Cerebellar cortex (tissue), 1 donor: ENCODE data around the gene CX3CL1.
A peak's percentile ranks its signal among the peaks of the same experiment; 100 is the strongest.
"Not testable (repeated sequence)": the region's sequence is repeated elsewhere in the genome, so short reads cannot be mapped to it uniquely, and the experiment has no call there.

Experiments
- DNase-seq: peaks from one replicate; pipeline ENCODE4 v3.0.0-alpha.2; 2015; ENCODE audit warnings: low spot score

CX3CL1 gene

DNA sequence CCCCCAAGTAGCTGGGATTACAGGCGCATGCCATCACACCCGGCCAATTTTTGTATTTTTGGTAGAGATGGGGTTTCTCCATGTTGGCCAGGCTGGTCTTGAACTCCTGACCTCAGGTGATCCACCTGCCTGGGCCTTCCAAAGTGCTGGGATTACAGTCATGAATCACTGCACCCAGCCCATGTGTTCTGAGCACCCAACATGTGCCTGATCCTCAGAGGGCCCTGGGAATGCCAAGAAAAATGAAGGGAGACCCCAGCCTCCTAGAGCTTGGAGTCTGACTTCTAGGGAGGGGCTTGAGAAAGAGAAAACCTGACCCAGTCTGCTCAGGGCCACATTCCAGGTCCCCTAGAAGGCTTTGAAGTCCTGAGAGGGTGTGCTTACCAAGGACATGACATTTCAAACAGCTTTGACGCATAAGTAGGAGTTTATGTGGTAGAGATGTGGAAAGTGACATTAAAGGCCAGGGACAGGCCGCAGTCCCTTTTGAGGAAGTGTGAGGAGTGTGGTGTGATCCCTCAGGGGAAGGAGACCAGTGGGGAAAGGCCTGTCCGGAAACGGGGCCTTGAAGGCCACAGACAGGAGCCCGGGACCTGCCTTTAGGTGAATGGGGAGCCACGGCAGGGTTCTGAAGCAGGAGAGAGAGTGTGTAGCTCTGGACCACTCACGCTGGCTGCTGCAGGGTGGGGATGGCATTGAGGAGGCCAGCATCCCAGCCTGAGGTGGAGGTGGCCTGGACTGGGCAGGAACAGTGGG is 14.8 kb upstream of the CX3CL1 start:
- no peak for DNase-seq

DNA sequence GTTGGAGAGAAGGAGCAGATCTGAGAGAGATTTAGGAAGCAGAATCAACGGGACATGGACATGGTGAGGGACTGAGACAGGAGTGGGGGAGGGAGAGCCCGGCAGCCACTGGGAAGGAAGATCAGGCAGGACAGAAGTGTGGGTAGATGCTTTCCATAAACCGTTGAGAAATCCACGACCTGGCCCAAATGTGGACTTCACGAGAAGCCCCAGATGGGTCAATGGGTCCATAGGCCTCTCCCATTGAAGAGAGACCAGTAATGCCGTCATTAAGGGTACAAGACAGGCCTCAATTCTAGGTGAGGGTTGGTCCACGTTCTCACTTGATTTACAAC is 14.2 kb upstream of the CX3CL1 start:
- no peak for DNase-seq

DNA sequence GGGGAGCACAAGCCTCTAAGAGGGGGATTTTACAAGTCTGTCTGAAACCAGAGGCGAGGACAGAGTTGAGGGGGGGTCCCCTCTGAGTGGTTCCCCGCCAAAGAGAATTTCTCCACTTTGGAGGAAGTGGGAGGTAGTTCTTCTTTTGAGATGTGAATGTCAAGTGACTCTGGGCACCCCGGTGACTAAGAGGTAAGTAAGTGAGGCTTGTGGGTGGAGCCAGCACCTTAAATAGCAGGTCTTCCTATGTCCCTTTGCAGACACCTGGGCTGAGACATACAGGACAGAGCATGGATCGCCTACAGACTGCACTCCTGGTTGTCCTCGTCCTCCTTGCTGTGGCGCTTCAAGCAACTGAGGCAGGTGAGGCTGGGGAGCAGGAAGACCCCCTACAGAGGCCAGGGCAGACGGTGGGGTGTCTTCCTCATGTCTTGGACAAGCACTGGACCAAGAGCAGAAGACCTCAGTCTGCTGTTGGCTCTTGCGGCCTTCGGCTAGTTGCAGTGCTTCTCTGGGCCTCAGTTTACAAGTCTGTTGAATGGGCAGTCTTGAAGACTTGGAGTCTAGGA is 13.7 kb upstream of the CX3CL1 start, which contains the start of gene CCL22:
TSS of gene CCL22 (plus strand) at position 257 of the 569 bp plus-strand sequence. CDS start at position 291, 34 bp downstream.
- DNase-seq, result no peak

DNA sequence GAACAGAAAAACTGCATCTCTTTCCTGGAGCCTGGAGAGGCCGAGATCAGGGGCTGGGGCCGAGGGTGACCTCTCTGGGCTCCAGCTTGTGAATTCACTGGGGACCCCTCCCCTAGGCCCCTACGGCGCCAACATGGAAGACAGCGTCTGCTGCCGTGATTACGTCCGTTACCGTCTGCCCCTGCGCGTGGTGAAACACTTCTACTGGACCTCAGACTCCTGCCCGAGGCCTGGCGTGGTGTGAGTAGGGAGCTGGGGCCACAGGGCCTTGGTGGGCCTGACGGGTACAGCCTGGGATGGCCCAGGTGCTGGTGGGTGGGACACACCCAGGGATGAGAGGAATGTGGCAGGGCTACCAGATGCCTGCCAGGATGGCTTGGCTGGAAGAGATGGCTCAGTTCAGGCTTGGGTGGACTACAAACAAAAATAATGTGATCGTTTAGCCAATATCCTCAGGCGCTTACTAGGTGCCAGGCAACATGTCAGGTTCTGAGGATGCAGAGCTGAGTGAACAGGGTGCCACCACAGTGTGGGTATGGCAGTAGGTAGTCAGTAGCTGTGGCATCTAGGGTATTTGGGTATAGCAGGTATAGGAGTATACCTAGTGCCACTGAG is 11.9 kb upstream of the CX3CL1 start:
- DNase-seq, result no peak

DNA sequence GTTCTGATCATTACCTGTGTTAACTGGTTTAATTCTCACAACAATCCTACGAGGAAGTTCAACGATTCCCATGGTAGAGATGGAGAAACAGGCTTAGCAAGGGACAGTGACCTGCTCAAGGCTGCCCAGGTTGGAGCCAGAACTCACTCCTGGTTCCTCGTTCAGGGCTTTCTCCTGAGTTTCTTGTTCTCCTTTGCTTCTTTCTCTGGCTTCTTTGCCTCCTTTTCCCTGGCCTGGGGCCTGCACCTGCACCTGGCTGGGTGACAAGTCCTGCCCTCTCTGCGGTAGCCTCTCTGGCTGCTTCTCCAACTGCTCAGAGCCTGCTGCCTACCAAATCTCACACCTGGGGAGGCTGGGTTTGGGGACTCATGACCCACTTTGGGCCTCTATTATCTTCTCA is 10.9 kb upstream of the CX3CL1 start:
- no peak for DNase-seq

DNA sequence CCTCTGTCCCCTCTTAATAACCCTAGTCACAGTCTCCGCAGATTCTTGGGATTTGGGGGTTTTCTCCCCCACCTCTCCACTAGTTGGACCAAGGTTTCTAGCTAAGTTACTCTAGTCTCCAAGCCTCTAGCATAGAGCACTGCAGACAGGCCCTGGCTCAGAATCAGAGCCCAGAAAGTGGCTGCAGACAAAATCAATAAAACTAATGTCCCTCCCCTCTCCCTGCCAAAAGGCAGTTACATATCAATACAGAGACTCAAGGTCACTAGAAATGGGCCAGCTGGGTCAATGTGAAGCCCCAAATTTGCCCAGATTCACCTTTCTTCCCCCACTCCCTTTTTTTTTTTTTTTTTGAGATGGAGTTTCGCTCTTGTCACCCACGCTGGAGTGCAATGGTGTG is 8.1 kb upstream of the CX3CL1 start:
- DNase-seq, result no peak

DNA sequence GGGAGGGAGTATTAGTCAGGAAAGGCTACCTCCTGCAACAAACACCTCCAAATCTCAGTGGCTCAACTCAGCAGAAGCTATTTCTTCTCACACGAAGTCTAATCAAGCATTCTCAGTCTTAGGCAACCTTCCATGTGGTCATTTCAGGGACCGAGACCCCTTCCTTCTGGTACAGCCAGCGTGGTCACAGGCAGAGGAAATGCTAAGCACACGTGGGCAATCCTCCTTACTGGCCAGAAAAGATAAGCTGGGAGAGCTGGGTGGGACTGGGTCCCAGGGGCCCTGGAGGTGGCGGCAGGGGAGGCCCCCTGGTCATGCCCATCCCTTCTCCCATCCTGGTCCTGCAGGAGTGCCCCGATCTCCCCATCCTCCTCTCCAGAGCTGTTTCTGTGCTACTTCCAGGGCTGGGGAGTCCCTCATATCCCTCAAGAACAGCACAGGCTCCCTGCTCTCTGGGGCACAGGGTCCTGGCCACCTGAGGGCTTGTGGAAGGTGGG is 5.7 kb upstream of the CX3CL1 start:
- no peak for DNase-seq

DNA sequence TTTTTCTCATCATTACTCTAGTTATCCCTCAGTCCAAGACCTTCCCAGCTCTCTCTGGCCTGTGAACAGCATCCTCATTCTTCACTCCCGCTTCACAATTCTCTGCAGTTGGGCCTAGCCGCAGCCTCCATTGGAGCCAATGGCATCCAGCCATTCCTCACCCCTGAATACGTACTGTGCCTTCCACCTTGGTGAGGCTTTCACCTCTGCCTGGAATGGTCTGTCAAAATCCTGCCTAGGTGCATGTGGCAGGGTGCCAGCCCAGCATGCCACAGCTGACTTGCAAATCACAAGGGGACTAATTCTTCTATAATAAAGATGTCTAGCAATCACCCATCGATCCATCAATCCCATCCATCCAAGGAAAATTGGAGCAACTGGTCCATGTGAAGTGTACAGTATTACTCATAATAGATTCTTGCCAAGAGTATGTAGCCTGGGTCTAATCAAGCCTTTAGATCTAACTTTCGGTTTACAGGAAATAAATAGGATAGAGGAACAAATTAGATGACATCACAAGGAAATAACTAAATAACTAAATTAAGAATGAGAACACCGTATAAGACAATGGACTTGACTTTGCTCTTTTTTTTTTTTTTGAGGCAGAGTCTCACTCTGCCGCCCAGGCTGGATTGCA is 5.1 kb upstream of the CX3CL1 start:
- no peak for DNase-seq

DNA sequence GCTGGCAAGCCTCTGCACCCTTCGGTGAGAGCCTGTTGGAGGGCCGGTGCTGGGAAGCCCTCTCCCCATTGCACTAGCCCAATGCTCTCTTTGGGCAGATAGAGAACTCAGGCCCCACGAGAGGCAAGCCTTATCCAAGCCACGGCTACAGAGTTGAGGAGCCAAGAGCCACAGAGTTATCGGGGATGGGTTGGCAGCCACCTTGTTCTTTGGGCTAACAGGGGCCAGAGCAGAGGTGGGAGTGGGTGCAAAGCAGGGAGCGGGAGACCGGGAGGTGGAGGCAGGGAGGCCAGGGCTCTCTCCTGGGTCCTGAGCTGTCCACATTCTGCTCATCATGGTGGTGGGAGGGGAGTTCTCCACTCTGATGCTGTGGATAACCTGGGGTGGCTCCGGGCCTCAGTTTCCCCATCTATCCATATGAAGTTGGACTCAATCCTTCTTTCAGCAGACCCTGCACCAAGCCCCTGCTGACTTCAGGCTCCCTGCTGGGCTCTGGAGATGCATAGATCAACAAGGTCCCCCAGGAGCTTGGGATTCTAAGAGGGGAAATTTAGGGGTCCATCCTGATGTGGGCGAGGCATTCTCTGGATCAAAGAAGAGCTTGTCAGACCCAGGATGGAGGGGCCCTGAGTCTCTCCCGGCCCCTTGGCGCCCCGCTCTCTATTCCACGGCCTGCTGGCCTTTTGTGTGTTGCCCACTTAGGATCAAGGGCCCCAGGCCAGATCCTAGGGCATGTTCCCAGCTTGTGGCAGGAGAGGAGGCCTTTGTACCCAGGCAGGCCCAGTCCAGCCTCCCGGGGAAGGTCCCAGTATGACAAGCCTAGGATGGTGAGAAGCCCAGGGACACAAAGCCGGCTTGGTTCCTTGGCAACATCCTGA is 557 bp upstream of the CX3CL1 start:
- DNase-seq, result no peak

DNA sequence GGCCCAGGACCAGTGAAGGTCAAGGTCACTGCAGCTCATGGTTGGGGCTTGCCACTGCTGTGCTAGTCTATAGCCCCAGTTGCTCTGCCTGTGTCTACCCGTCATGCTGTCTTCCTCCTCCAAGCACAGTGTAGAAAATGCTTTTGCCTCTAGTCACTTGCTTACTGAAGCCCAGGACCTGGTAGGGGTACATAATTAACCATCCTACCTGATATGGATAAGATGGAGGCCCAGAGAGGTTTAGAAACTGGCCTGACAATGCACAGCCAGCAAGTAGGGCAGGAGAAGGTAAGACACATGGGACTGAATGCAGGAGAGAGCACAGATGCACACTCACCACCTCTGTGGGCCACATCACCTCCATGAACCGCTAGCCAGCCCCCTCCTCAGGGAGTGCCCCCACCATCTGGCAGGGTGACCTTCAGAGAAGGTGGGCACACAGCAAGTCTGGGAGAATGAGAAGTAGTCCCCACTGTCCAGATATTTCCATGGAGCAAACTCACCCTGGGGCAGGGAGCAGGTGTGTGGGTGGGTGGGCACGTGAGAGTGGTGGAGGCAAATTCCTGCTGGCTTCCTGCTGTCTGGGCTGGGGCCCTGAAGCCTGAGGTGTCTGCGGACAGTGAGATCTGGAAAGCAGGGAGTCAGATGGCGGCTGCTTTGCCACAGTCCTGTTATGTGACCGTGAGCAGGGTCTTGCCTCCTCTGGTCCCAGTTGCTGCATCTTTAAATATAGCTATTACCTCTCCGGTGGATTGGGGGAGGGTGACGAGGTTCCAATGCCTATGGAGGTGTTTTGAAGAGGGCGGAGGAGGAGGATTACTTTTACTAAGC is 1.0 kb downstream of the CX3CL1 start:
- no peak for DNase-seq

DNA sequence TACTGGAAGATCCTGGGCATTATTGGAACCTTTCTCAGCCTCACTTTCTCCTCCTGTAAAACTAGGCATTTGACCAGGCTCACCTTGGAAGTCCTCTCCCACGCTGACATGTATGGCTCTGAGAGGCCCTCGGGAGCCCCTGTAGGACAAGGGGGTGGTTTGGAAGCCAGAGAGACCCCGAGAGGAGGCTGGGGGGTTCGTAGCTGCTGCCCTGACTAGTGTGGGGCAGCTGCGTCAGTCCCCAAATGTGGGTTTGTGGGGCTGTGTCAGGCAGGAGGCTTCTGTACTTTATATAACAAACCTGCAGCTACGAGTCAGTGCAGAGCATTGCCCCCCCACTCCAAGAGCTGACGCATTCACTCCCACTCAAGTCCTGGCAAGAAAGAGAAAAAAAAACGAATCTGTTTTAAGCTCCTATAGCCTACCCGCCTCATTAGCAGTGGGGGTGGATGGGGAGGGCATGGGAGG is 1.8 kb downstream of the CX3CL1 start:
- peak; percentile 17 for DNase-seq

DNA sequence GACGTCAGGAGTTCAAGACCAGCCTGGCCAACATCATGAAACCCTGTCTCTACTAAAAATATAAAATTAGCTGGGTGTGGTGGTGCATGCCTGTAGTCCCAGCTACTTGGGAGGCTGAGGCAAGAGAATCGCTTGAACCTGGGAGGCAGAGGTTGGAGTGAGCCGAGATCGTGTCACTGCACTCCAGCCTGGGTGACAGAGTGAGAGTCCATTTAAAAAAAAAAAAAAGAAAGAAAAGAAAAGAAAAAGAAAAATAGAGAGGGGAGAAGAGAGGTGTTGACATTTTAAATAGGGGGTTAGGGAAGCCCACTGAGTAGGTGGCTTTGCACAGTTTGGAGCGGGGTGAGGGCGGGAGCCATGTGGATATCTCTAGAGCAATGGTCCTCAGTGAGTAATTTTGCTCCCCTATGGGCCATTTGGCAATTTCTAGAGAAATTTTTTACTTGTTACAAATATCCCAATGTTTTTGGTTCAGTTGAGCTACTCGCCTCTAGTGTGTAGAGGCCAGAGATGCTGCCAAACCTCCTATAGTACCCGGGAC is 2.7 kb downstream of the CX3CL1 start:
- DNase-seq, result not testable (repeated sequence)

DNA sequence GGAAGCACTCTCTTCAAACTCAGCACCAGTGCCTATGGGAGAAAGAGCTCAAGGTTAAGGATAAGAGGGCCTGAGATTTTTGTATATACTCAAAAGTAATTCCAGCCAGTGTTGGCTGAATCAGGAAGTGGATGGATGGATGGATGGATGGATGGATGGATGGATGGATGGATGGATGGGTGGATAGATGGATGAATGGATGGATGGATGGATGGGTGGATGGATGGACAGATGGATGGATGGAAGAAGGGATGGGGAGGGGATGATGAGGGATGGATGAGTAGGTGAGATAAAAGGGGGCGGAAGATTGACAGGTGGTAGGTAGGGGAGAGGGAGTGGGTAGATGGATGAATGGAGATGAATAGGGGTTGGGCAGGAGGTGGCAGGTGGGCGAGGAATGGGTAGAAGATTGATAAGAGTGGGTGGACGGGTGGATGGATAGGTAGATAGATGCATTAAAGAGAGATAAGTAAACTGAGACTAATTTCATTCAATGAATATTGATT is 4.1 kb downstream of the CX3CL1 start:
- no peak for DNase-seq

DNA sequence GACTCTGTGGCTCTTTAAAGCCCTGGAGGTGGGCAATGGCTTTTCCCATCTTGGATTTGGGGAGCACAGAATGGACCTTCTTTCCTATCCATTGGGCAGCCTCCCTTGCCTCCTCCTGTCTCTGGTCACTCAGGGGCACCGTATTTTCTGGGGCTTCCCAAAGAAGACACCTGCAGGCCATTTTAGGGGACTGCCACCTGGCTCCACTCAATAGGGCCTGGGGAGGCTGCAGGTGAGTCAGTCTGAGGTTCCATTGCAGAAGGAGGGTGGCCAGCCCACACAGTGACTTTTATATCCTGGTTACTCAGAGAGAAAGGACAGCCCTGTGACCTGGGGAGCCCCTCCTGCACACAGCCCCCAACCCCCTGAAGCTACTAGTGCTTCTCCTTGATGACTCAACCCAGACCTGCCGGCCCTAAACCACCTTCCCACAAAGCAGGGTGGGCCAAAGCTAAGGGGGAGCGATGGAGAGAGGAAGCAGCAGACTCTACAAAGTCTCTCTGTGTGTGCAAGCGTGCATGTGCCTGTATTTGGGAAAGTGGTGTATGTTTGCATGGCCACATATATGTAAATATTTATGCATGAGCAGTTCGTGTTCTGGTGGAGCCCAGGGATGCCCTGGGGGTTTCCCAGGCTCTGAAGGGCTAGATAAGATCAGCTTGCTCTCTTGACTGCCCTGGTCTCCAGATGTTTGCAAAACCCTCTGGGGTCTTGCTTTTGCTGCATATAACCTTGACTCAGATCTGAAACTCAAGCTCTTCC is 5.0 kb downstream of the CX3CL1 start:
- DNase-seq, result no peak

DNA sequence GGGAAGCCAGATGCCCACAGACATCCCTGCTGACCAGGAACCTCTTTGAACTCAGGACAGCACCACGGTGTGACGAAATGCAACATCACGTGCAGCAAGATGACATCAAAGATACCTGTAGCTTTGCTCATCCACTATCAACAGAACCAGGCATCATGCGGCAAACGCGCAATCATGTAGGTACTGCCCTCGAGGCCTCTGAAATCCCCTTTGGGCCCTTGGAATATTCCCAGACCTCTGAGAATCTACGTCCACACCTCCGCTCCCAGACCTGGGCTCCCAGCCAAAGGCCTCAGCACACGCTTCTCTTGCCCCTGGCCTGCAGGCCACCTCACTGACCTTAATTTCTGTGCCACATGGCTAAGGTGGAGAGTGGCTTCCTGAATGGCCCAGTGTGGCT is 7.3 kb downstream of the CX3CL1 start:
- no peak for DNase-seq

DNA sequence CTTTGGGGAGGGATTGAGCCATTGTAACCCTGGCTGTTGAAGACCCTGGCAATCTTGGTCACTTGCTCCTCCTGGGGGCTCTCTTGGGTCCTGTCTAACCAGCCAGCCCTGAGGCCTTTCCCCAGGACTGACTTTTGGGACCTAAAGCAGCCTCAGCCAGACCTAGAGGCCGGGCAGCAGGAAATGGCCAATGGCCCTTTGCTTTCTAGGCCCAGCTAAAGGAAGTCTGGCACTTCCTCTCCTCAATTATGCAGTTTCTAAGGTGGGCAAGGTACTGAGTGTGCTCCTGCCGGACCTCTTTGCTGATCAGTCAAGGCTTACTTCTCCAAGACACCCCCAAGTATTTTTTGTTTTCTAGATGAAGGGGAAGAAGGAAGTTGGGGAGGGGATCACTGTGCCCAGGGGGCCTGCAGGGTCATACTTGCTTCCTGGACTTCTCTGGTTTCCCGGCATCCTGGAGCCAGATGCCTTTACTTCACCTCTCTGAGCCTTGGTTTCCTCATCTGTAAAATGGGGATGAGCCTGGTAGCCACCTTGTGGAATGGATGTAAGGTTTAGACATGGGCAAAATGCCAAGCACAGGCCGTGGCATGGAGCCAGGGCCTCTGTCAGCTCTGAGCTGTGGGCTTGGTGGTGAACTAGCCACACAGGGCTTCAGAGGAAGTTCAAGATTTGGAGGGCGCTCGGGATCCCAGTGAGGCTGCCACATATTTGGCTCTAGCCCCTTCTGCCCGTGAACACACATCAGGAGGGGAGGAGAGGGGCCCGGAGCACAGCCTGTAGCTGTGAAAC is 8.6 kb downstream of the CX3CL1 start:
- DNase-seq, result no peak

DNA sequence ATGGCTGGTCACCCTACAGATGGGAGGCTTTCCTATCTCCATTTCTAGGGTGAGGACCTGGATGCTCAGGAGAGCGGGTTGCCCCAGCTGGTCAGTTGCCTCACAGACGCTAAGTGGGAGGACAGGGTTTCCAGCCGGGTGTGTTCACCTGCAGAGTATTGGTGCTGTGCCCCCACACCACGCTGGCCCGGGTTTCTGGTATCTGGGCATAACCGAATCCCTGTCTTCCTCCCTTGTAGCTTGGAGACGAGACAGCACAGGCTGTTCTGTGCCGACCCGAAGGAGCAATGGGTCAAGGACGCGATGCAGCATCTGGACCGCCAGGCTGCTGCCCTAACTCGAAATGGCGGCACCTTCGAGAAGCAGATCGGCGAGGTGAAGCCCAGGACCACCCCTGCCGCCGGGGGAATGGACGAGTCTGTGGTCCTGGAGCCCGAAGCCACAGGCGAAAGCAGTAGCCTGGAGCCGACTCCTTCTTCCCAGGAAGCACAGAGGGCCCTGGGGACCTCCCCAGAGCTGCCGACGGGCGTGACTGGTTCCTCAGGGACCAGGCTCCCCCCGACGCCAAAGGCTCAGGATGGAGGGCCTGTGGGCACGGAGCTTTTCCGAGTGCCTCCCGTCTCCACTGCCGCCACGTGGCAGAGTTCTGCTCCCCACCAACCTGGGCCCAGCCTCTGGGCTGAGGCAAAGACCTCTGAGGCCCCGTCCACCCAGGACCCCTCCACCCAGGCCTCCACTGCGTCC is 9.7 kb downstream of the CX3CL1 start:
- no peak for DNase-seq
